Measurements from ENCODE around the gene LPP. TPM values are rescaled to one million over a fixed set of nuclear protein-coding genes. Genes with fewer than 3 reads are reported as not detected.

Gene LPP
- total RNA-seq, 3 donors from 2014 or later (not counting 1 experiment from before 2014, with no cell fraction given) = 137 to 163 (median 149) TPM

DNA sequence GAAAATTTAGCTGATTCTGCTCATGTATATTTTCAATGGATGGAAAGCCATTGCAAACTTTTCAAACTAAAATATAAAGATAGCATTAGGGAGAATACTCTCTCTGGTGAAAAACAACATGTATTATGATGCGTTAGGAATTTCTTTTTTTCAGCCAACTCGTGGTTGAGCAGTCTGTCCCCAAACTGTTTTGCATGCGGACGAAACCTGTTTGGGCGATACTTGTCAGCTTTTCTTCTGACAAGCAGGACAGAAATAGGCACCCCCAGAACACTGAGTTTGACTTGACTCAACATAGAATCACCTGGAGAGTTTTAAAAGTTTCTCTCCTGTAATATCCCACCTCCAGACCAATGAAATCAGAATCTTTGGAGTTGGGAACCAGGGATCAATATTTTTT is 600.3 kb downstream of the LPP start:
- Histone ChIP-seq H3K4me3 (ENCODE audit: low read length) (no peak overlapping the region), H3K36me3 (ENCODE audit: control insufficient read depth, insufficient read depth, low read length) (no peaks in the 10 kb centered on the region), H3K9me3 (ENCODE audit: control insufficient read depth, insufficient read depth, low read length) (no peaks in the 10 kb centered on the region), H3K4me1 (ENCODE audit: control insufficient read depth, insufficient read depth, low read length) (no peaks in the 10 kb centered on the region), H3K27me3 (ENCODE audit: control insufficient read depth, insufficient read depth, low read length) (no peaks in the 10 kb centered on the region), H3K27ac (ENCODE audit: low read length) (no peak overlapping the region)
- DNase-seq = no peak
- peaks cover 1 to 9% of the 10 kb centered on the region in 2 donors for H3K4me1 Mint-ChIP-seq
- no peak for TF ChIP-seq CTCF (IDR thresholded peaks at IDR 0.05)
- intact Hi-C loops (cut with micrococcal nuclease) = no loop called here
- ATAC-seq = no peak
- H3K27me3 Mint-ChIP-seq (ENCODE audit: low read depth in 2 of 2) = no peaks in the 10 kb centered on the region
- H3K9me3 Mint-ChIP-seq = no peaks in the 10 kb centered on the region
- no peak overlapping the region for H3K4me3 Mint-ChIP-seq
- H3K36me3 Mint-ChIP-seq = no peaks in the 10 kb centered on the region
- WGBS (ENCODE audit: insufficient coverage) = 73% methylated on average over 5 of the region's 5 CpGs
- H3K27ac Mint-ChIP-seq = no peak overlapping the region

GRCh38 chr3:188756241-188756640 is 602.3 kb downstream of the LPP start:
- H3K27ac ChIP-seq (ENCODE audit: low read length) = no peak overlapping the region
- 91% methylated on average over 3 of the region's 3 CpGs for WGBS (ENCODE audit: insufficient coverage)
- H3K9me3 ChIP-seq (ENCODE audit: control insufficient read depth, insufficient read depth, low read length) = no peaks in the 10 kb centered on the region
- no peak overlapping the region for H3K4me3 ChIP-seq (ENCODE audit: low read length)
- no peaks in the 10 kb centered on the region for H3K27me3 ChIP-seq (ENCODE audit: control insufficient read depth, insufficient read depth, low read length)
- ATAC-seq (no peak), DNase-seq (no peak)
- Mint-ChIP-seq H3K4me1 (peaks cover 0 to 7% of the 10 kb centered on the region in 2 donors), H3K27me3 (ENCODE audit: low read depth in 2 of 2) (no peaks in the 10 kb centered on the region), H3K4me3 (no peak overlapping the region), H3K27ac (no peak overlapping the region), H3K36me3 (no peaks in the 10 kb centered on the region), H3K9me3 (no peaks in the 10 kb centered on the region)
- H3K36me3 ChIP-seq (ENCODE audit: control insufficient read depth, insufficient read depth, low read length) = peaks cover 6% of the 10 kb centered on the region
- H3K4me1 ChIP-seq (ENCODE audit: control insufficient read depth, insufficient read depth, low read length) = no peaks in the 10 kb centered on the region
- intact Hi-C loops (cut with micrococcal nuclease) = no loop called here
- TF ChIP-seq CTCF (IDR thresholded peaks at IDR 0.05) = no peak

- Mint-ChIP-seq H3K4me3 (no peak overlapping the region), H3K36me3 (no peaks in the 10 kb centered on the region), H3K4me1 (no peaks in the 10 kb centered on the region), H3K9me3 (no peaks in the 10 kb centered on the region), H3K27me3 (ENCODE audit: low read depth in 2 of 2) (no peaks in the 10 kb centered on the region), H3K27ac (no peak overlapping the region)
- DNase-seq (no peak), ATAC-seq (no peak)
- Histone ChIP-seq H3K9me3 (ENCODE audit: control insufficient read depth, insufficient read depth, low read length) (no peaks in the 10 kb centered on the region), H3K4me1 (ENCODE audit: control insufficient read depth, insufficient read depth, low read length) (no peaks in the 10 kb centered on the region), H3K27ac (ENCODE audit: low read length) (no peak overlapping the region), H3K27me3 (ENCODE audit: control insufficient read depth, insufficient read depth, low read length) (no peaks in the 10 kb centered on the region), H3K36me3 (ENCODE audit: control insufficient read depth, insufficient read depth, low read length) (peaks cover 10% of the 10 kb centered on the region), H3K4me3 (ENCODE audit: low read length) (no peak overlapping the region)
- WGBS (ENCODE audit: insufficient coverage) = 100% methylated on average over 5 of the region's 5 CpGs
- intact Hi-C loops (cut with micrococcal nuclease) = no loop called here
- no peak for TF ChIP-seq CTCF (IDR thresholded peaks at IDR 0.05)
Observed at GRCh38 chr3:188759336-188760005, 605.5 kb downstream of the LPP start.

DNA sequence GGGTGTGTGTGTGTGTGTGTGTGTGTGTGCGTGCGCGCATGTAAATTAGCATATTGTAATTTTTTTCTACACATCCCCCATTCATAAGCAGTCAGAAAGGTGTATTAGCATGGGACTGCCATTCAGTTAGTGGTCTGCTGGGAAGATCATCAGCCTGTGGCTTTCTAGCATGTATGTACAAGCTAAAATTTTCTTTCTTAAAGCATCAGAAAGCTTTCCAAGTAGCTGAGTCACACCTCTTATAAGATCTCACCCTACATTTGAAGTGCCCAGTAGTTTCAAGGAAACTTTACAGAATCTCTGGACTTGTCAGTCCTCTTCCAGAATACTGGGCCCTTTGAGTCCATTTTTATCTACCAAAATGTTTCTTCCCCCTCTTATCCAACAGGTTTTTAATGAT is 606.5 kb downstream of the LPP start:
- no peaks in the 10 kb centered on the region for H3K27me3 ChIP-seq (ENCODE audit: control insufficient read depth, insufficient read depth, low read length)
- Mint-ChIP-seq H3K4me3 (no peak overlapping the region), H3K4me1 (peaks cover 0 to 5% of the 10 kb centered on the region in 2 donors), H3K27me3 (ENCODE audit: low read depth in 2 of 2) (no peaks in the 10 kb centered on the region), H3K27ac (no peak overlapping the region), H3K9me3 (no peaks in the 10 kb centered on the region), H3K36me3 (no peaks in the 10 kb centered on the region)
- WGBS (ENCODE audit: insufficient coverage) = no CpG with 5 or more reads among the region's 3 CpGs
- DNase-seq = no peak
- peaks cover 10% of the 10 kb centered on the region for H3K36me3 ChIP-seq (ENCODE audit: control insufficient read depth, insufficient read depth, low read length)
- H3K4me1 ChIP-seq (ENCODE audit: control insufficient read depth, insufficient read depth, low read length) = no peaks in the 10 kb centered on the region
- ATAC-seq = no peak
- intact Hi-C loops (cut with micrococcal nuclease) = no loop called here
- H3K9me3 ChIP-seq (ENCODE audit: control insufficient read depth, insufficient read depth, low read length) = no peaks in the 10 kb centered on the region
- H3K27ac ChIP-seq (ENCODE audit: low read length) = no peak overlapping the region
- no peak for TF ChIP-seq CTCF (IDR thresholded peaks at IDR 0.05)
- H3K4me3 ChIP-seq (ENCODE audit: low read length) = no peak overlapping the region
